Stomach (tissue), 9 donors: ENCODE measurements around the gene SNURF. TPM values are rescaled to one million over a fixed set of nuclear protein-coding genes. Genes with fewer than 3 reads are reported as not detected.
"Not testable (repeated sequence)": the region's sequence is repeated elsewhere in the genome, so short reads cannot be mapped to it uniquely, and the experiment has no call there.

Experiments
- DNase-seq, 2 donors: peaks; one replicate each; pipeline versions ENCODE4 v3.0.0 to v3.0.0-alpha.2; 2013 to 2019
- H3K27ac ChIP-seq, 5 donors: fragments of 200-600 bp in 4 of 5; sonication (generic) in 4 of 5; one replicate each; pipeline ENCODE4 v1.5.1; 2013 to 2019; ENCODE audit warnings: mild to moderate bottlenecking in 1 of 5, moderate library complexity in 1 of 5
- H3K27me3 ChIP-seq, 3 donors: fragments of 200-600 bp; sonication (generic); one replicate each; pipeline ENCODE4 v1.5.1; 2017 to 2019; ENCODE audit warnings: mixed run types in 1 of 3
- H3K36me3 ChIP-seq, 4 donors: fragments of 200-600 bp; sonication (generic); 1 replicate in 3 of 4; 2 replicates in 1 of 4; pipeline ENCODE4 v1.5.1; 2016 to 2019
- H3K4me1 ChIP-seq, 4 donors: fragments of 200-600 bp; sonication (generic); one replicate each; pipeline ENCODE4 v1.5.1; 2016 to 2019
- H3K4me3 ChIP-seq, 4 donors: fragments of 200-600 bp; sonication (generic) in 3 of 4; one replicate each; pipeline ENCODE4 v1.5.1; 2016 to 2019; ENCODE audit warnings: mild to moderate bottlenecking in 1 of 4
- H3K9me3 ChIP-seq, 4 donors: fragments of 200-600 bp; sonication (generic); one replicate each; pipeline ENCODE4 v1.5.1; 2016 to 2019
- EP300 ChIP-seq: sonication (generic); formaldehyde crosslinking; IDR thresholded peaks from one replicate; pipeline ENCODE4 v1.6.1; 2017; ENCODE audit warnings: antibody characterized with exemption
- POLR2A ChIP-seq, 4 donors: fragments of 450-650 bp; IDR thresholded peaks; one replicate each; pipeline ENCODE4 v1.6.1; 2016; ENCODE audit warnings: antibody characterized with exemption in 4 of 4, control low read depth in 2 of 4, mild to moderate bottlenecking in 1 of 4, moderate library complexity in 1 of 4
- POLR2AphosphoS5 ChIP-seq, 3 donors: sonication (generic); formaldehyde crosslinking; IDR thresholded peaks; one replicate each; pipeline ENCODE4 v1.6.1; 2016; ENCODE audit warnings: antibody characterized with exemption in 3 of 3
- WGBS, 5 donors: extraction: QIAGEN DNeasy Blood & Tissue Kit in 3 of 5; methylation state at CpG; one replicate each; pipeline versions ENCODE4 v1.1.5 to v1.1.7; 2013 to 2018; 5-methylcytosine and 5-hydroxymethylcytosine counted together
- intact Hi-C: fragments of 100-400 bp; cut with DNase I; formaldehyde crosslinking; loops from one replicate; pipeline ENCODE4 v1.15.1; 2023; ENCODE audit warnings: low total_unique reads
- polyA plus RNA-seq, 3 donors: library from polyadenylated mRNA; stranded (reverse); fragments of 200-250 nt; gene quantifications; one replicate each; pipeline ENCODE4 v1.2.3, GENCODE V29; 2013
- total RNA-seq, 5 donors: library from RNA; depleted of rRNA; stranded (reverse); fragments of >200 nt; gene quantifications; one replicate each; pipeline versions ENCODE4 v1.1.0 to v1.2.3, GENCODE V29; 2014 to 2016
- TF ChIP-seq, protein P1 (sequence below), 7 experiments: fragments of 450-650 bp in 4 of 7; fragments of 200-600 bp in 3 of 7; sonication (generic) in 3 of 7; IDR thresholded peaks; one replicate each; pipeline ENCODE4 v1.5.1; 2016 to 2019; ENCODE audit warnings: antibody characterized with exemption in 7 of 7, control low read depth in 2 of 7, mild to moderate bottlenecking in 1 of 7
- donor health status: healthy with polysubstance abuse.
- donor health status: Bipolar disorder and iron deficiency.
- donor health status: healthy.

SNURF gene
- total and polyA plus RNA-seq, 8 donors: 1.2 to 29.2 (median 6.1) TPM; not detected in 3

DNA sequence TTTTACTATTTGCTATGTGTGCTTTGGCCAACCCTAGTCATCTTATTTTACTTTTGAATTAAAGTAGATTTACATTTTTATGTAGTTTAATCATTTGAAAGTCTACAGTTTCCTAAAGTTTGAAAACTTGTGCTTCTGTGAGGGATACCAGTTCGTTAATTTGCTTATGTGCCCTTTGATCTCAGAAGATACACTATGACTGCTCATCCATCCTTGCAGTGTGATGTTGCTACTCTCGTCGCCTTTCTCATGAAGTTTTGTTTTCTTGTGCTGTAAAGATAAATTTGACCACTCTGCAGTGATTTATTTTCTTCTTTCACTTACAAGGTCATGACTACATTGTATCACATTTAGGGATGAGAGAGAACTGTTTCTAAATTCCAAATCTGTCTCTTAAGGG, 16.3 kb downstream of the SNURF start:
- no peak for TF ChIP-seq EP300
- TF ChIP-seq, protein P1, sequence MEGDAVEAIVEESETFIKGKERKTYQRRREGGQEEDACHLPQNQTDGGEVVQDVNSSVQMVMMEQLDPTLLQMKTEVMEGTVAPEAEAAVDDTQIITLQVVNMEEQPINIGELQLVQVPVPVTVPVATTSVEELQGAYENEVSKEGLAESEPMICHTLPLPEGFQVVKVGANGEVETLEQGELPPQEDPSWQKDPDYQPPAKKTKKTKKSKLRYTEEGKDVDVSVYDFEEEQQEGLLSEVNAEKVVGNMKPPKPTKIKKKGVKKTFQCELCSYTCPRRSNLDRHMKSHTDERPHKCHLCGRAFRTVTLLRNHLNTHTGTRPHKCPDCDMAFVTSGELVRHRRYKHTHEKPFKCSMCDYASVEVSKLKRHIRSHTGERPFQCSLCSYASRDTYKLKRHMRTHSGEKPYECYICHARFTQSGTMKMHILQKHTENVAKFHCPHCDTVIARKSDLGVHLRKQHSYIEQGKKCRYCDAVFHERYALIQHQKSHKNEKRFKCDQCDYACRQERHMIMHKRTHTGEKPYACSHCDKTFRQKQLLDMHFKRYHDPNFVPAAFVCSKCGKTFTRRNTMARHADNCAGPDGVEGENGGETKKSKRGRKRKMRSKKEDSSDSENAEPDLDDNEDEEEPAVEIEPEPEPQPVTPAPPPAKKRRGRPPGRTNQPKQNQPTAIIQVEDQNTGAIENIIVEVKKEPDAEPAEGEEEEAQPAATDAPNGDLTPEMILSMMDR (IDR thresholded peaks at IDR 0.05): no peak
- TF ChIP-seq POLR2A (IDR thresholded peaks at IDR 0.05): no peak
- TF ChIP-seq POLR2AphosphoS5 (IDR thresholded peaks at IDR 0.05): no peak
- intact Hi-C loops: no loop called here
- Histone ChIP-seq H3K36me3 (peaks cover 23 to 99% (median 88%) of the 10 kb centered on the region in 4 donors), H3K27me3 (no peaks in the 10 kb centered on the region), H3K4me3 (no peak overlapping the region), H3K4me1 (no peaks in the 10 kb centered on the region), H3K9me3 (peaks cover 5 to 83% (median 49%) of the 10 kb centered on the region in 4 donors), H3K27ac (no peak overlapping the region)
- no peak for DNase-seq
- WGBS, 5 donors: 79 to 86% (median 82%) methylated on average over 3 of the region's 3 CpGs

DNA sequence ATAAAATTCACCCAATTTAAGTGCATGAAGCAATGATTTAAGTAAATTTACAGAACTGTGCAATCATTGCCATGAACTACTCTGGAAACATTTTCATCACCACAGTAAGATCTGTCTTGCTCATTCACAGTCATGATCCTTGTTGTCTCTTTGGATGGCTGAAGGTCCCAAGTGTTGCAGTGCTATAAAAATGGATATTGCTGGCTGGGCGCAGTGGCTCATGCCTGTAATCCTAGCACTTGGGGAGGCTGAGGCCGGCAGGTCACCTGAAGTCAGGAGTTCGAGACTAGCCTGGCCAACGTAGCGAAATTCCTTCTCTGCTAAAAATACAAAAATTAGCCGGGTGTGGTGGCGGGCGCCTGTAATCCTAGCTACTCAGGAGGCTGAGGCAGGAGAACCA, 17.0 kb downstream of the SNURF start:
- Histone ChIP-seq H3K27ac (no peak overlapping the region), H3K9me3 (peaks cover 5 to 84% (median 52%) of the 10 kb centered on the region in 4 donors), H3K4me1 (no peaks in the 10 kb centered on the region), H3K4me3 (no peak overlapping the region), H3K36me3 (peaks cover 20 to 99% (median 88%) of the 10 kb centered on the region in 4 donors), H3K27me3 (no peaks in the 10 kb centered on the region)
- intact Hi-C loops: no loop called here
- no peak for TF ChIP-seq POLR2AphosphoS5 (IDR thresholded peaks at IDR 0.05)
- no peak for TF ChIP-seq POLR2A (IDR thresholded peaks at IDR 0.05)
- no peak for TF ChIP-seq EP300
- TF ChIP-seq, protein P1 (IDR thresholded peaks at IDR 0.05): no peak
- WGBS, 5 donors: 87 to 94% (median 90%) methylated on average over 8 of the region's 8 CpGs
- no peak for DNase-seq

DNA sequence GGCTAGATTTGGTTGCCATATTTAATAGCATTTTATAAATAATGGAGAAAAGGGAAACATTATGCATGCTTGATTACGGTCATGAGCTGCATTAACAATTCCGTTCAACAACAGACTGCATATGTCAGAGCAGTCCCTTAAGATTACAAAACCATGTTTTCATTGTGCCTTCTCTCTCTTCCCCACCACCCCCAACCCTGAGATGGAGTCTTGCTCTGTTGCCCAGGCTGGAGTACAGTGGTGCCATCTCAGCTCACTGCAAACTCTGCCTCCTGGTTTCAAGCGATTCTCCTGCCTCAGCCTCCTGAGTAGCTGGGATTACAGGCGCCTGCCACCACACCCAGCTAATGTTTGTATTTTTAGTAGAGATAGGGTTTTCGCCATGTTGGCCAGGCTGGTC, 17.9 kb downstream of the SNURF start:
- H3K4me3 ChIP-seq, intact Hi-C loops, H3K27me3 ChIP-seq, H3K4me1 ChIP-seq, H3K27ac ChIP-seq, DNase-seq: not testable (repeated sequence)
- WGBS, 5 donors: 92 to 98% (median 93%) methylated on average over 5 of the region's 5 CpGs
- Histone ChIP-seq H3K36me3 (peaks cover 28 to 99% (median 88%) of the 10 kb centered on the region in 4 donors), H3K9me3 (peaks cover 5 to 87% (median 56%) of the 10 kb centered on the region in 4 donors)

DNA sequence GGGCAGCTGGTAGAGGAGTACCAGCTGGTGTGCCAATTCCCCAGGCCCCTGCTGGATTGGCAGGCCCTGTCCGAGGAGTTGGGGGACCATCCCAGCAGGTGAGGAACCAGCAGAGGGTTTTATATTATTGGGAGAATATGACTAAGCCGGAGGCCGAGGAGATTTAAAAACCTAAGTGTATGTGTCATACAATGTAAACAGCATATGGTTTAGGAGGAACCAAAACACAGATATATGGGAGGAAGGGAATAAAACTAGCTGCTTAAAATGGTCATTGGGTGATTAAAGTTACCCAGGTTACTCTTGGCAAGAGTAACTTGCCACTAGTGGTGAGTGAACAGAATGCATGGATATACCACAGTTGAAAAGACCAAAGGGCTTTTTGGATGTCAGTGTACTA, 22.1 kb downstream of the SNURF start:
- WGBS, 5 donors: 84 to 92% (median 88%) methylated on average over 3 of the region's 3 CpGs
- H3K9me3 ChIP-seq: peaks cover under 1 to 95% (median 66%) of the 10 kb centered on the region in 4 donors
- intact Hi-C loops: no loop called here
- no peak overlapping the region for H3K4me3 ChIP-seq
- no peaks in the 10 kb centered on the region for H3K4me1 ChIP-seq
- DNase-seq: no peak
- no peak overlapping the region for H3K27ac ChIP-seq
- TF ChIP-seq EP300: no peak
- no peaks in the 10 kb centered on the region for H3K27me3 ChIP-seq
- H3K36me3 ChIP-seq: peaks cover 43 to 99% (median 95%) of the 10 kb centered on the region in 4 donors

DNA sequence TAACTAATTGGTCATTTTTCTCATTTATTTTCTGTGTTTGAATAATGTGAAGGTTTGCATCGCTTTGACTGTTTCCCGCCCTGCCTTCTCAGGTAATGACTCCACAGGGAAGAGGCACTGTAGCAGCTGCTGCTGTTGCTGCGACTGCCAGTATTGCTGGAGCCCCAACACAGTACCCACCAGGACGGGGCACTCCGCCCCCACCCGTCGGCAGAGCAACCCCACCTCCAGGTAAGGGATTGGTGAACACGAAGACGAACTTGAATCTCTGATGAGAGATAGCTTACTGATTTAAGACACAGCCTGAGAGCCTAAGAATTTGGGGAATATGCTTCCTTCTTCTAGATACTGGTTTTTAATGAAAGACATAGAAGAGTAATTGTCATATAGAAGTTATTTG, 22.9 kb downstream of the SNURF start:
- H3K9me3 ChIP-seq: peaks cover 0 to 97% (median 70%) of the 10 kb centered on the region in 4 donors
- intact Hi-C loops: no loop called here
- no peak overlapping the region for H3K4me3 ChIP-seq
- H3K27ac ChIP-seq: no peak overlapping the region
- WGBS, 5 donors: 85 to 94% (median 91%) methylated on average over 9 of the region's 9 CpGs
- no peak for DNase-seq
- no peaks in the 10 kb centered on the region for H3K27me3 ChIP-seq
- TF ChIP-seq EP300 (no peak), POLR2AphosphoS5 (IDR thresholded peaks at IDR 0.05) (no peak)
- TF ChIP-seq, protein P1 (IDR thresholded peaks at IDR 0.05): no peak
- peaks cover 49 to 100% (median 99%) of the 10 kb centered on the region in 4 donors for H3K36me3 ChIP-seq
- no peaks in the 10 kb centered on the region for H3K4me1 ChIP-seq
